Activated naive CD4-positive, alpha-beta T cell (primary cell): ENCODE results near the gene SLC36A3.
"Not testable (repeated sequence)": the region's sequence is repeated elsewhere in the genome, so short reads cannot be mapped to it uniquely, and the experiment has no call there.

Source experiments
- DNase-seq, 4 experiments: peaks; one replicate each; lab custom pipeline; 2025; lab: John Stamatoyannopoulos, UW

The SLC36A3 gene

DNA sequence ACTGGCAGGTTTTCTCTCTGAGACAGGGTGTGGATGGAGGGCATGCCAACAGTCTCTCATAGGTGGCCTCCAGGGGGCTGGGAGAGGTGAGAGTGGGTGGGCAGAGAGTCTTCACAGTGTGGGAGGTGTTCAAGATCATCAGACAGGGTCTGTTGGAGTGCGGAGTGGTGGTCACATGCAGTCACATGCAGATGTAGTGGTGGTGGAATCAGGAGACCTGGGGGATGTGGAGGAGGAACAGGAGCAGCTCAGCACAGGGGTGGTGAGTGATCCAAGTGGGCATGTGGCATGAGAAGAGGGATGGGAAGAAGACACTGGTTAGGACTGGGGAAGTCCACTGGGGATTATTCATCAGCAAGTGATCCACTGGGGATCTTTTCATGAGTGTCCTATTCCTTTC lies 44.8 kb downstream of the SLC36A3 start:
- DNase-seq = no peak

DNA sequence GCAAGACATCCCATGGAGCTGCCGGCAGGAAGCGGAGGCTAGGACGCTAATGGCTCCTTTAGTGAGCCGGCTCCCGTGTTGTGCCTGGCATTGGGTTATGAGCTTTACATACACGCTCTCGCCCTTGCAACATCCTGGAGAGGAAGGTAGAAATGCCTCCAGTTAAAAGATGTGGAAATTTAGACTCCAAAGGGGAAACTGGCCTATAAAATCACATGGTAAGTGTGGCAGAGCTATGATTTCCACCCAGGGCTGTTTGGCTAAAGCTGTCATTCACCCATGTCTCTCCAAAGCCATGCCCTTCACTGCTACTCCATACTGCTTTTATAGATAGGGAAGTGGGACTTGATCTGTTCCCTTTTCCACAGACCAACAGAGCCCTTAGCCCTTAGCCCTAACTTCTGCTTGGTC lies 45.4 kb downstream of the SLC36A3 start:
- no peak for DNase-seq

DNA sequence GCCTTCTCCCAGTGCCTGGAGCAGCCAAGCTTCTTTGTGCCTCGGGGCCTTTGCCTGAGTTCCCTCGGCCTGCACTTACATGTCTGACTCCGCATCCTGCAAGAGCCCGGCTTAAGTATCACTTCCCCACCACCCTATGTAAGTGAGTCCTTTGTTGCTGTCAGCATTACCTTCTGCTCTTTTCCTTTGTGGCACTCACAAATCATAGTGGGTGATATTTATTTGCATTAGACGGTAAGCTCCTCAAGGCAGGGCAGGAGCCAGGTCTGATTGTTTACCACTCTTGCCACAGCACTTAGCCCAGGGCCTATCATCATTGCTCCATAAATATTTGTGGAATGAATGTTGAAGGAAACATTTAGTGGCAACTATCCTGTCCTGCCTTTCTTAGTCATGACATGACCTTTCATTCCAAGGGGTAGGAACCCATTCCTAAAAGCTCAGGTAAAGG lies 45.8 kb downstream of the SLC36A3 start:
- no peak for DNase-seq

DNA sequence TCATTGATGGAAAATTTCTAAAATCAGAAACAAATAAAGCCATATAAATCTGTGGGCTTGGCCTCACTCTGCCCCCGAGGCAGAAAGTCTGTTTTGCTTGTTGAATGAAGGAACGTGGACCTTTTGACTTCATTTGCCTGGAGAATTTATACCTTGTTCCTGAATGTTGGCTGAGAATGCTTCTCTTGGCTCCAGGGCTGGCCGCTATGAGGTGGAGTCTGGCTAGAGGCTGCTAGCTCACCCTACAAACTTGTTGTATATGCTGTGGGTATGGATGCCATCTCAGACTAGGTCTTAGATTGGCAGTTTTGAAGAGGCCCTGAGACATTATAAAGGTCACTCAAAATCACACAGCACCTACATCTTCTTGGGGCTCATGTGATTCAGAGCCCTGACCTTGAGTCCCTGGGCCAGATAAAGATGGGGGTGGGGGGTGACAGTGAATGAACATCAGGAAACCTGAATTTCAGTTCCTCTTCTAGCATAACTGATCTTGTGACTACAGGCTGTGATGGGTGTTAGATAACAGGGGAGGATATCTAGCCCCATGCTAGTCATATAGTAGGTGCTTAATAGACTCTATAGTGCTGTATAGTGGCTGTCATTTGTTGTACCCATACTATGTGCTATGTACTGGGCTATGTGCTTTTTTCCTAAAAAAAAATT lies 47.8 kb downstream of the SLC36A3 start:
- DNase-seq = no peak

DNA sequence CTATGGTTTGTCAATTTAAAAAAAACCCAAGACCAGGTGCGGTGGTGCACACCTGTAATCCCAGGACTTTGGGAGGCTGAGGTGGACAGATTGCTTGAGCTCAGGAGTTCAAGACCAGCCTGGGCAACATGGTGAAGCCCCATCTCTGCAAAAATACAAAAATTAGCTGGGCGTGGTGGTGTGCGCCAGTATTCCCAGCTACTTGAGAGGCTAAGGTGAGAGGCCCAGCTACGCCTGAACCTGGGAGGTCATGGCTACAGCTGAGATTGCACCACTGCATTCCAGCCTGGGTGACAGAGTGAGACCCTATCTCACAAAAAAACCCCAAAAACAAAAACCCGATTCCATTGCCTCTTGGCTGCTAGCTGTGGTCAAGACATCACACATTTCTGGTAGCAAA lies 48.6 kb downstream of the SLC36A3 start:
- DNase-seq = not testable (repeated sequence)

DNA sequence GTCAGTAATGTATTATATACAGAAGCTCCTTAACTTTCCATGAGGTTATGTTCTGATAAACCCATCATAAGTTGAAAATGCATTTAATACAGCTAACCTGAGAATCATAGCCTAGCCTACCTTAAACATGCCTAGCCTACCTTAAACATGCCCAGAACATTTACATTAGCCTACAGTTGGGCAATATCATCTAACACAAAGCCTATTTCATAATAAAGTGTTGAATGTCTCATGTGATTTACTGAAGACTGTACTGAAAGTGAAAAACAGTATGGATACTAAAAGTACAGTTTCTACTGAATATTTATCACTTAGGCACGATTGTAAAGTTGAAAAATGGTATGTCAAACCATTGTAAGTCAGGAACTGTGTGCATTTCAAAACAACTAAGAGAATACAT lies 49.0 kb downstream of the SLC36A3 start:
- no peak for DNase-seq

DNA sequence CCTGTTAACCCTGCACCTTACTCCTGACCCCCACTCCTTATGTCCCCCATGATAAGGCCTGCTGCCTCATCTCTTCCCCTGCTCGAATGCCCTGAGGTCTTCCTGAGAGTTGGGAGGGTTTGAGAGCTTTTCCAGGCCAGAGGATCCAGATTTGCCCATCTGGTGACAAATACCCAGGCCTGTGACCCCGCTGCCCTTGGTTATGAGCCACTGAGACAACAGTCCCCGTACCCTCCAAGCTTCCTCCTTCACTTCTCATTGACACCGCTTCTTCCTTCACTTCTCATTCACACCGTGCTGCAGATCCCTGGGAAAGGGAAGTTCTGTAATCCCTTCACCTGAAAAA lies 50.0 kb downstream of the SLC36A3 start:
- no peak for DNase-seq

DNA sequence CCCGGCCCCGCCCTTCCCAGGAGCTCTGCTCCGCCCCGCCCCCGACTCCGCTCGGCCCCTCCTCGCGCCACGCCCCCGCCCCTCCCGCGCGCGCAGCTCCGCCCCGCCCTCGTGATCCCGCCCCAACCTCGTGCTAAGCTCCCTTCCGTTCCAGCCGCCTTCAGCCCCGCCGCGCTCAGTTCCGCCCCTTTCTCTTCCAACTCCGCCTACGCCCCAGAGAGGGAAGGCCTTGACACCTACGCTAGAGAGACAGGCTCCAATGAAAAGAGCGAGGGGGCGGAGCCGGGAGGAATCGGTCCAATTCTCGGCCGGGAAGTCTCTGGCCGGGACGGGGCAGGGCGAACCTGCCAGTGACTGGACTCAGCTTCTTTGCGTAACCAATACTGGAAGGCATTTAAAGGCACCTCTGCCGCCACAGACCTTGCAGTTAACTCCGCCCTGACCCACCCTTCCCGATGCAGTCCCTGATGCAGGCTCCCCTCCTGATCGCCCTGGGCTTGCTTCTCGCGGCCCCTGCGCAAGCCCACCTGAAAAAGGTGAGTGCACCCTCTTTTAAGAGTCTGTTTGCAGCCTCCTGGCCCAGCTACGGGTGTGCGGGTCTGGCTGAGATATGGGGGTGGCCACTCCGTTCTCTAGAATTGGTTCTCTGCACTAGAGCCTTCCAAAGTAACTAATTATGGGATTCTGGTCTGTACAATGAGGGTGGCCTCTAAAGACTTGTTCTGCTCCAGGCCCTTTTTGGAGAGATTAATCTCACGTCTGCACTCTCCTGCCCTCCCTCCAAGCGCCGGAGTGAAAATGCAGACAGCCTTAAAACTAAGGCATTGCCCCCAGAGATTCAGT lies 50.6 kb downstream of the SLC36A3 start, which contains the start of gene GM2A:
Gene GM2A, plus strand, starts transcription at position 424 of the 843 bp plus-strand sequence. Its CDS starts 32 bp downstream, at position 456.
- peak; percentile 91 to 97 (median 96) for DNase-seq

DNA sequence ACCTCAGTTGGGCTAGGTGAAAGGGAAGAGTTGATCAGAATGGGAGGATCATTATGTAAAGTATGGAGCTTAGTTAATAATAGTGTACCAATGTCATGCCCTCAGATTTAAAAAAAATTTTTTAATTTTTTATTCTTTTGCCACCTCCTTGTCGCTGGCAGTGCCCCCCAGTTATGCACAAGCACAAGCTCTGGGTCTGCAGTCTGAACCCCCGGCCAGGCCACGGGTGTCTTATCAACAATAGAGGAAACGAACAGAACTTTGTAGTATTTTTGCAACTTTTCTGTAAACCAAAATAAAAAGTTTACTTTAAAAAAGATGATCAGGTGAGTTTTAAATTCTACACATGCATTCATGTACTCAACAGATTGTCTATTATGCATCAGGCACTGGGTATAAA lies 51.9 kb downstream of the SLC36A3 start:
- DNase-seq = no peak

DNA sequence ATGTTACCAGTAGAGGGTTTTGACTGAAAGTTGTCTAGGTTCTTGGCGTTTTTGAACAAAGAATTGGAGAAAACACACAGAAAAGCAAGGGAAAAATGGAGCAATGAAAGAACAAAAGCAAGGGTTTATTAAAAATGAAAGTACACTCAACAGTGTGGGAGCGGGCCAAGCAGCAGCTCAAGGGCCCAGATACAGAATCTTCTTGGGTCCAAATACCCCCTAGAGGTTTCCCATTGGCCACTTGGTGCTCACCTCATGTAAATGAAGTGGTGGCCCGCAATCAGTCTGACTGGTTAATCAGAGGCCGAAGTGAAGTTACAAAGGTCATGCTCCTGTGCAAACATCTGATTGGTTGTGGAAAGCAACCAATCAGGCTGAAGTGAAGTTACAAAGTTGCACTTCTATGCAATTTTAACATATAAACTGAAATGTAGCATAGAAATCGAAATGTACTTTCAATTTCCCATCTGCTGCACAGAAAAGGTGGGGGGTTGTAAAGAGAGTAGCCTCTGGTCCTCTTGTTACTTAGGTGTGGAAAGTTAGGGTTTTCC lies 52.5 kb downstream of the SLC36A3 start:
- DNase-seq = no peak

DNA sequence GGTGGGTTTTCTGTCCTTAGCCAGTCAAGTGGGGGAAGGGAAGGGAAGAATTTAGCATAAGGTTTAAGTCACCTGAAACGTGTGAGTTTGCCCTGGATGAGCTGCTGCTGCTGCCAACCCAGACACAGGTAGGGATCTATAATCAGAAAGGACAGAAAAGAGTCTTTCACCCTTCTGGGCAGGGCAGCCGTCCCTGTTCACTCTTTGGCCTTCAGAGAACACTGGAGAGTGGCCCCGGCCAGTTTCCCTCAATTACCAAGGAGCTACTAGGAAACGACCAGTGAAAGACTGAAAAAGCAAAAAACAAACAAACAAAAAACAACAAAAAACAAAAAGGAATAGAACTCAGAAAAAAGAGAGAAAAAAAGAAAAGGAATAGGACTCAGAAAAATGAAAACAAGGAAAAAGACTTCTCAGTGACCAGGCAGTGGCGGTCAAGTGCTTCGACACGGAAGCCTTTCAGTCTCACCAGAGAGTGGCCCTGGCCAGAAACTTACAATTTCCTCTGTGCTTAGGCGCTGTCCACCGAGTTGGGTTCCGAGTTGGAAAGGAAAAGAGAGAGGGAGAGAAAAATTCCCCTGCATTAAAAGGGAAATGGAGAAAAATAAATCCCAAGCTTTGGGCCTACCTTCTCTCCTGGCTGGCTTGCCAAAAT lies 53.1 kb downstream of the SLC36A3 start:
- no peak for DNase-seq

DNA sequence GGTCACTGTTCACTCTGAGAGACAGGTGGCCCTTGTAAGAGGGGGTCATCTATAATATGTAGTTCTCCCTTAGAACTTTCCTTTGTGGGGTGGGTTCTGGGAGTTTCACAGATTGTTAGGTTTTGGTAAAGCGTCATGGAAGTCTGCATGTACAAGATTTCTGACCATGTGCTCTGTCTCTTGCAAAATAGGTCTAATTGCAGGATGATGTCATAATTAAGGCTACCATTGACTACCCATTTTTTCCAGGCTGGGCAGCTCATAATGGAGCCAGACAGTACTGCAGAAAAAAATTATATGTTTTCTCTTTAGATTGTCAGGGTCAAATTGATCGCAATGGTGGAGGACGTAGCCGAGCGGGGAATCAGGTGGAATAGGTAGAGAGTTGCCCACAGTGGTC lies 54.3 kb downstream of the SLC36A3 start:
- no peak for DNase-seq

DNA sequence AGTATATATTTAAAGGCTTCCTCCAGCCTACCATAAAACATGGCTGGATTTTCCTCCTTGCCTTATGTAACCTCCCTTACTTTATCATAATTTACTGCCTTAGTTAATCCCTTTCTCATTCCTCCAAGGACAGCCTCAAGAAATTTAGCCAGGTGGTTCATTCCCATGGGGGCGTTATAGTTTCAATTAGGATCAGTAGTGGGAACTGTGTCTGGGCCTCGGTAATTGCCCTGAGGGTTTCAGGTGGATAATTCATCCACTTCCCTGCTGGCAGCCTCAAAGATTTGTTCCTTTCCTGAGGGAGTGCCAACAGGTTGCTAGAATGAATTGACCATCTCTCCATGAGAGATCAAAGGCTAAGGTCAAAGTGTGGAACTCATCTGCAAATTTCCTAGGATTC lies 54.9 kb downstream of the SLC36A3 start:
- no peak for DNase-seq

DNA sequence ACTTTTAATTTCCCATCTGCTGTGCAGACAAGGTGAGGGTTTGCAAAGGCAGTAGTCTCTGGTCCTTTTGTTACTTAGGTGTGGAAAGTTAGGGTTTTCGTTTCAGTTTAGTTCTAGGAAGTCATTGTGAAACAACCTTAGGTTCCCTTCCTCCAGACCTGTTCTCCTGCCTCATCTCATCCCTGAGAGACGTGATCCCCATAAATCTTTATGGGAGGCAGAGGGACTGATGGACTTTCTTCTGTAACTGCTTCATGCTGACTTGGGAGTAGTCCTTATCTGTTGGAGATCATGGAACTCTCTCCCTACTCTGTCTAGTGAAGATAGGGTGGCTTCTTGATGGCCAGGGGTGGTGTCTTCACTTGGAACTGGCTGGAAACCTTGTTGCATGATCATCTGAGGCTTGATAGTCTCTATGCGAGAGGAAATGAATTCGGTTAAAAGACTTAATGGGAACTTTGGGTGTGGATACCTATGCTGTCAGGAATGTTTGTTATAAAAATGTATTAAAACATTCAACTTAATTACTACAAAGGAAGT lies 57.8 kb downstream of the SLC36A3 start:
- no peak for DNase-seq

DNA sequence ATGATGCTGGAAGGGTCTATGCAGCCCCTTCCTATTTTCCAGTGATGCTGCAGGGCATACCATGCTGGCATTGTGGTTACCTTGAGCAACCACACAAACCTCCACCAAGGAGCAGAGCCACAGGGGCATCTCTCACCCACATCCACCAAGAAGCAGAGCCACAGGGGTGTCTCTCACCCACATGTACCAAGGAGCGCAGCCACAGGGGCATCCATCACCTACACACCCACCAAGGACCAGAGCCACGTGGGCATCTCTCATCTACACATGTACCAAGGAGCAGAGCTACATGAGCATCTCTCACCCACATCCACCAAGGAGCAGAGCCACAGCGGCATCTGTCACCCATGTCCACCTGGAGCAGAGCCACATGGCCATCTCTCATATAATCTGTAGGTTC lies 59.4 kb downstream of the SLC36A3 start:
- no peak for DNase-seq

DNA sequence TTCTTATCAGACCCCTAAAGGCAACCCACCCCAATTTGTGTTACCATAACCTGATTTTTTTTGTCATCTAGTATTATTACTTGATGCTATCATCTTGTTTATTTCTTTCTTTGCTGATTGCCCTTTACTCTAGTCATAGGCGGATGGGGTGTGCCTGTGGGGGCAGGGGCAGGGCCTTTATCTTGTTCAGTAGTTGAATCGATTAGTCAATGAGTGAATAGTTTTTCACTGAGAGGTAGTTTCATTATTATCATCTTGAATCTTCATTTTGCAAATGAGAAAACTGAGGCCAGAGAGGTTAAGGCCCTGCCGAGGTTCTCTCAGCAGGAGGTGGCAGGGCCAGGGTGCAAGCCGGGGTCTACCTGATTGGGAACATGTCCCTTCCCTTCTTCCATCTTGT lies 60.0 kb downstream of the SLC36A3 start:
- DNase-seq = no peak

DNA sequence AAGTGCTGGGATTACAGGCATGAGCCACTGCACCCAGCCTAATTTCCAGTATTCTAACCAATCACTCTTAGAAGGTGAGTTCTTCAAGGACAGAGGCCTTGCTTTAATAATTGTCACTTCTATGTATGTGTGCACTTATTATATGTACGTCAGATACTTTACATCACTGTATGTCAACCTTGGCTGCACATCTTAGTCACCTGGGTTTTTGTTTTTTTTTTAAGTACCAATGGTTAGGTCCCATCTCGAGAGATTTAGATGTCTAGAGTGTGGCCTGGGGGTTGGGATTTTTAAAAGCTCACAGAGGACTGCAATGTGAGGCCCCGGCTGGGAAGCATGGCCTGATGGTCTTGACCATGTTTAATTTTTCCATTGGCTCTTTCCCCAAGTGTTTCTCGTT lies 60.4 kb downstream of the SLC36A3 start:
- DNase-seq = no peak

DNA sequence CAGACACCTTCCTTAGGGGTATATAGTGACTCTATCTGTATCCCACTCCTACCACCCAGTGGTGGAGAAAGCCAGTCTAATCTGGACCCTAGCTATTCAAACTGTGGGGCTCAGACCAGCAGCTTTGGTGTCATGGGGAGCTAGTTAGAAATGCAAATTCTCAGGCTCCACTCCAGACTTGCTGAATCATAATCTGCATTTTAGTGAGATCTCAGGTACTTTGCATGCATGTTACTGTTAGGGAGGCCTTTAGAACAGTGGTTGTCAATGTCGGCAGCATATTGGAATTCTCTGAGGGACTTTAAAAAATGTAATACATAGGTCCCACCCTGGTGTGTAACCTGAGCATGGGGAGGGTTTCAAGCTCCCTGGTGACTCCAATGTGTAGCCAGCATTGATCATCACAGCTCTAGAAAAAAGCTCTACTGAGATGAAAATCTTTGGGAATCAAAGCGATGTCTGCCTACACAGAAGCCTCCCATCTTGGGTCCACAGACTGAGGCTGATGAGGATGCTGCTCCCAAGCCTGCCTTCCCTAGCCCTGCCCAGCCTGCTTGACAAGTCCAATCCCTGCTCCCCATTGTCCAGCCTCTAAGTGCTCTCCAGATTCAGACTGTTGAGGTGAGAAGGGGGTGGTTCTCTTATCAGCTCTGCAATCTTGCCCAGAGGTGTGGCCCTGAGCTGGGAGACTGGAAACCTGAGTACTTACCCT lies 62.5 kb downstream of the SLC36A3 start:
- no peak for DNase-seq

DNA sequence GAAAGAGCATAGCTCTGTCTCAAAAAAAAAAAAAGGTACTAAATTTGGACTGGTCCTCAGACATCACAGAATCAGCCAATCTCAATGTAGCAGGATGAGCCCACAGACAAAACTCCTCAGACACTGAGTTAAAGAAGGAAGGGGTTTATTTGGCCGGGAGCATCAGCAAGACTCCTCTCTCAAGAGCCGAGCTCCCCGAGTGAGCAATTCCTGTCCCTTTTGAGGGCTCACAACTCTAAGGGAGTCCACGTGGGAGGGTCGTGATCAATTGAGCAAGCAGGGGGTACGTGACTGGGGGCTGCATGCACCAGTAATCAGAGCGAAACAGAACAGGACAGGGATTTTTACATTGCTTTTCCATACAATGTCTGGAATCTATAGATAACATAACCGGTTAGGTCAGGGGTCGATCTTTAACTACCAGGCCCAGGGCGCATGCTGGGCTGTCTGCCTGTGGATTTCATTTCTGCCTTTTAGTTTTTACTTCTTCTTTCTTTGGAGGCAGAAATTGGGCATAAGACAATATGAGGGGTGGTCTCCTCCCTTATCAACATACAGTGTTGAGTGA lies 63.2 kb downstream of the SLC36A3 start:
- not testable (repeated sequence) for DNase-seq

DNA sequence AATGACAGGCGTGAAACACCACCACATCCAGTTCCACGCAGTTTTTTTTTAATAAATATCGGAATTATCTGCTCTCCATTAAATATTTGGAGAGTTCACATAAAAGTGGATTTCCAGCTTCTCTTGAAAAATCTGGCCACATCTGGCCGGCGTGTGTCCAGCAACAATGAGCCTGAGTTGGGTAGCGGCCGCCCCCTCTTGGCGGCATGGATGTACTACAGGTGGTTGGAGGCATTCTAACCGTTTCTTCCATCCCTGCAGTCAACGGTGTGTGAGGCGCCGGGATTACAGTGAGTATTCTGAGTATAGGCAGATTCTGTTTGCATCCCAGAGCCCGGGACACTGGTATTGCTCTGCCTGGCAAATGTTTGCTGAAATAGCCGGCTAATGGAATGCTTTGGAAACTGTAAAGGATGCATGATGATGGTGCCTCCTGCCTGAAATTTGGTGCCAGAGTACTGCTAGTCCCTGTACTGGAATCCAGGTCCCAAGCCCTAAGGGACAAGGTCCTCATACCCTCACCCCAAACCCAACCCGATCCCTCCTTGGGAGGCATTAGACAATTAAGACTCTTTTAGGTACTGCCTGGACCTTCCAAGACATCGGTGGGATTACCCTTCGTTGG lies 64.2 kb downstream of the SLC36A3 start:
- DNase-seq = peak in 2 of 4 experiments; percentile 43 to 45

DNA sequence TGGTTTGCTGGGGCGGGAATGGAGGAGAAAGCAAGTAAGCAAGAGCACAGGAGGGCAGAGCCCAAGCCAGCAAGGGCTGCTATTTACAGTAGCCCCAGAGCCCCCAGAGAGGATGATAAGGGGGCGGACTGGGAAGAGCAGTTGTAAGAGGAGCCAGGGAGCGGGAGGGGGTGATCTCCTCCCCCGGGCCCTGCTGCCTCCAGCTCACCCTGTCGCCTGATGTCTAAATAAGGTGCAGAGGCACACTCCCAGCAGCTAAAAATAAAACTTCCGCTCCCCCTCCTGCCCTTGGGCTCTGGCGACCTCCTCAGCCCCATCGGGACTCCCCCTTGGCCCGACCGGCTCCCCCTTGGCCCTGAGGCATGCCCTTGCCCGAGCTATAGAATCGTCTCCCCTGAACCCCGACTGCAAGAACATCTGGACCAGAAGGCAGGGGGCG lies 65.2 kb downstream of the SLC36A3 start:
- DNase-seq = no peak
